ENCODE results near the gene CACNB4.

DNA sequence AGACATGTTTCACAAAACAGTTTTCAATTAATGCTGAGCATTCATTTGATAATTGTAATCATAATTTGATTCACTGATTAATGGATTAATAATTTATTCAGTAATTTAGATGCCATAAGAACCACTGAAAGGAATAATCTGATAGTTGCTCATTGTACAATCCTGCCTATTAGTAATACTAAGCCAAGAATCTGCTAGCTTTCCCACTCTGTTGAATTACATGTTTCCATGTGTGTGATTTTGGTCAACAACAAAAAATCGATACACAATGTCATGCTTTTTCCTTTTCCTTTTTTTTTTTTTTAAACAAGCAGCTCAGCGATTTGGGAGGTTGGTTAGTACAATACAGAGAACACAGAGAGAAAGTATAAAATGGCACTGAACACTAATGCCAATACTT is 296.5 kb downstream of the CACNB4 start:
- no peak for TF ChIP-seq POLR2A (conservative IDR thresholded peaks at IDR 0.05)
- TF ChIP-seq, protein P1, sequence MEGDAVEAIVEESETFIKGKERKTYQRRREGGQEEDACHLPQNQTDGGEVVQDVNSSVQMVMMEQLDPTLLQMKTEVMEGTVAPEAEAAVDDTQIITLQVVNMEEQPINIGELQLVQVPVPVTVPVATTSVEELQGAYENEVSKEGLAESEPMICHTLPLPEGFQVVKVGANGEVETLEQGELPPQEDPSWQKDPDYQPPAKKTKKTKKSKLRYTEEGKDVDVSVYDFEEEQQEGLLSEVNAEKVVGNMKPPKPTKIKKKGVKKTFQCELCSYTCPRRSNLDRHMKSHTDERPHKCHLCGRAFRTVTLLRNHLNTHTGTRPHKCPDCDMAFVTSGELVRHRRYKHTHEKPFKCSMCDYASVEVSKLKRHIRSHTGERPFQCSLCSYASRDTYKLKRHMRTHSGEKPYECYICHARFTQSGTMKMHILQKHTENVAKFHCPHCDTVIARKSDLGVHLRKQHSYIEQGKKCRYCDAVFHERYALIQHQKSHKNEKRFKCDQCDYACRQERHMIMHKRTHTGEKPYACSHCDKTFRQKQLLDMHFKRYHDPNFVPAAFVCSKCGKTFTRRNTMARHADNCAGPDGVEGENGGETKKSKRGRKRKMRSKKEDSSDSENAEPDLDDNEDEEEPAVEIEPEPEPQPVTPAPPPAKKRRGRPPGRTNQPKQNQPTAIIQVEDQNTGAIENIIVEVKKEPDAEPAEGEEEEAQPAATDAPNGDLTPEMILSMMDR (IDR thresholded peaks at IDR 0.05 in 2 of 3, conservative IDR thresholded peaks at IDR 0.05 in 1 of 3; ENCODE audit: insufficient read depth in 2 of 3, low read depth in 1 of 3, low read length in 3 of 3) = no peak
- TF ChIP-seq, protein P2, sequence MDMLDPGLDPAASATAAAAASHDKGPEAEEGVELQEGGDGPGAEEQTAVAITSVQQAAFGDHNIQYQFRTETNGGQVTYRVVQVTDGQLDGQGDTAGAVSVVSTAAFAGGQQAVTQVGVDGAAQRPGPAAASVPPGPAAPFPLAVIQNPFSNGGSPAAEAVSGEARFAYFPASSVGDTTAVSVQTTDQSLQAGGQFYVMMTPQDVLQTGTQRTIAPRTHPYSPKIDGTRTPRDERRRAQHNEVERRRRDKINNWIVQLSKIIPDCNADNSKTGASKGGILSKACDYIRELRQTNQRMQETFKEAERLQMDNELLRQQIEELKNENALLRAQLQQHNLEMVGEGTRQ (CRISPR knock-in tag; IDR thresholded peaks at IDR 0.05) = no peak
- TF ChIP-seq POLR2AphosphoS5 (IDR thresholded peaks at IDR 0.05; ENCODE audit: control insufficient read depth, insufficient read depth, low read depth, low read length) = no peak
- no peak for TF ChIP-seq ZNF79 (CRISPR knock-in tag; IDR thresholded peaks at IDR 0.05; ENCODE audit: low read depth)
- TF ChIP-seq EZH2 (IDR thresholded peaks at IDR 0.05; ENCODE audit: borderline replicate concordance, low read depth, low read length) = no peak
- TF ChIP-seq, protein P3, sequence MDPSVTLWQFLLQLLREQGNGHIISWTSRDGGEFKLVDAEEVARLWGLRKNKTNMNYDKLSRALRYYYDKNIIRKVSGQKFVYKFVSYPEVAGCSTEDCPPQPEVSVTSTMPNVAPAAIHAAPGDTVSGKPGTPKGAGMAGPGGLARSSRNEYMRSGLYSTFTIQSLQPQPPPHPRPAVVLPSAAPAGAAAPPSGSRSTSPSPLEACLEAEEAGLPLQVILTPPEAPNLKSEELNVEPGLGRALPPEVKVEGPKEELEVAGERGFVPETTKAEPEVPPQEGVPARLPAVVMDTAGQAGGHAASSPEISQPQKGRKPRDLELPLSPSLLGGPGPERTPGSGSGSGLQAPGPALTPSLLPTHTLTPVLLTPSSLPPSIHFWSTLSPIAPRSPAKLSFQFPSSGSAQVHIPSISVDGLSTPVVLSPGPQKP (CRISPR knock-in tag; IDR thresholded peaks at IDR 0.05) = no peak
- no peak for TF ChIP-seq MED1 (CRISPR knock-in tag; IDR thresholded peaks at IDR 0.05; ENCODE audit: borderline replicate concordance)
- TF ChIP-seq JUND (IDR thresholded peaks at IDR 0.05; ENCODE audit: borderline replicate concordance, low read depth, low read length) = no peak
- TF ChIP-seq JUND (tag; IDR thresholded peaks at IDR 0.05; ENCODE audit: borderline replicate concordance, low read depth, low read length) = no peak
- TF ChIP-seq MECOM (CRISPR knock-in tag; IDR thresholded peaks at IDR 0.05) = no peak
- no peak for TF ChIP-seq ZBTB17 (CRISPR knock-in tag; IDR thresholded peaks at IDR 0.05)

Measured in K562 (cell line).